Activated T-cell treated with anti-CD3 and anti-CD28 coated beads, Interleukin-2, amount 50 U/mL, for 1 hour (primary cell): ENCODE data around the gene PROC.

Source experiments
- DNase-seq: peaks from one replicate; pipeline ENCODE4 v3.0.0-alpha.2; 2020

PROC gene

DNA sequence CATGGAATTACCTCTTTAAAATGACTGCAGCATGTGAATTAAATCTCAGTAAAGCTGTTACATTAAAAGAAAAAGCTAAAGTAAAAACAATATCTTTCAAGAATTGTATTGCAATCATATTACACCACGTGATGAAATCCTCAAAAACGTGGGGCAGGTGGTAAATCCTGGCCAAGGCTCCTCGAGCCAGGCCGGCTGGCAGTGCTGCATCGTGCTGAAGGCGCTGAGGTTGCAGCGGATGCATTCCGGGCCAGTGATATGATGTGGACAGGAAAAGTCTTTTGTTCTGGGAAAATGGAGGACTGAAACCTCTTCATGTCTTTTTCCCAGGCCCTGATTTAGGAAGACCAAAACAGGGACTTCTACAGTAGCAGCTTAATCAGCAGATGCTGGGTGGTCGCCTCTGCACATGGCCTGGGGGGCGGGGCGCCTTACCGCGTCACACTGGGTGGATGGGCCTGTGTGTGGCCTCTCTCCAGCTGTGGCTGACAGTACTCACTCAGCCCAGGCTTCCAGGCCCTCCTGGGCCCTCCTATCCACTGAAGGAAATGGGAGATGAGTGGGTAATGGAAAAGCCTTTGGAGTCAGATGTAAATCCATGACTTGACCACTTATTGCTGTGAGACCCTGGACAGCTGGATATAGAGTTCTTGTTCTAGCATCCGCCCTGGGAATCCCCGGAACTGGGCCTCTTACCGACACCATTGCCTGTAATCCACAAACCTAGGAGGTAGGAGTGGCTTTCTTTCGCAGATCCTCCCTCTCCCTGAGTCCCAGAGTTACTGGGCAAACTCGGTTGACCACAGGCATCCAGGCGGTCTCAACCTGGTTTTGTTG, 45.1 kb downstream of the PROC start:
- DNase-seq, result no peak

DNA sequence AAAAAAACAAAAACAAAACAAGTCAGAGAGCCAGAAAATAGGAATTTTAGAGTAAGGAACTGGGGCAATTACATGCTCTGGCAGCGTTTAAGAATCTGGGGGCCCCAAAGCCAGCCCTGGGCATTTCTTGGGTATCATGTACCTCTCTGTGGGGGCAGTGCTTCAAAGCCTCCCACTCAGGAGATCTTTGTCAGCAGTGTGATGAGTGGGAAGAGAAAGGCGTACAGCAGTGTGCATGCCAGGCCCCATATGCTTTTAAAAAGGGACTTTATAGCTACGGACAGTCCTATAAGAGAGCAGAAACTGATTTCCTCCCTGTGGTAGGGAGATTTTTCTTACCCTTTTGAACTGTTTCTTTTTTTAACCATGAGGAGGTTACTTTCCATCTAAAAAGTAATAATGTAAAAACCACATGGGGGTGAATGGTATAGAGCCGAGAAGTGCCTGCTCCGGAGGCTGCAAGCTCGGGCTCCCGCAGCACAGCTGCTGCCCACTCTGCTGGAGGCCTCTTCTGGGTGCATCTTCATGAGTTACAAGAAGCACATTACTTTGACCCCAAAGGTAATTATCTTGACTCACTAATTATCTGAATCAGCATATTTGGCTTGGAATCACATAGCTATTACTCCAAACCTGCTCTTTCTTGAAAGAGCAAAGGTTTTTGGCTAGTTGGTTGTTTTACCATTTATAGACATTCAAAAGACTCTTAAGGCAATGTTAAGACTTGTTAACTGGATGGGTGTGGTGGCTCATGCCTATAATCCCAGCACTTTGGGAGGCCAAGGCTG, 46.4 kb downstream of the PROC start:
- DNase-seq, result no peak

DNA sequence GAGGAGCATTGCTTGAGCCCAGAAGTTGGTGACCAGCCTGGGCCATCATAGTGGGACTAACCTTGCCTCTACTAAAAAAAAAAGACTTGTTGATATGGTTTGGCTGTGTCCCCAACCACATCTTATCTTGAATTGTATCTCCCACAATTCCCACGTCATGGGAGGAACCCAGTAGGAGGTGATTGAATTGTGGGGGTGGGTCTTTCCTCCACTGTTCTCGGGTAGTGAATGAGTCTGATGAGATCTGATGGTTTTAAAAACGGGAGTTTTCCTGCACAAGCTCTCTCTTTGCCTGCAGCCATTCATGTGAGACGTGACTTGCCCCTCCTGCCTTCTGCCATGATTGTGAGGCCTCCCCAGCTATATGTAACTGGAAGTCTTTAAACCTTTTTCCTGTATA, 47.0 kb downstream of the PROC start:
- DNase-seq, result no peak

DNA sequence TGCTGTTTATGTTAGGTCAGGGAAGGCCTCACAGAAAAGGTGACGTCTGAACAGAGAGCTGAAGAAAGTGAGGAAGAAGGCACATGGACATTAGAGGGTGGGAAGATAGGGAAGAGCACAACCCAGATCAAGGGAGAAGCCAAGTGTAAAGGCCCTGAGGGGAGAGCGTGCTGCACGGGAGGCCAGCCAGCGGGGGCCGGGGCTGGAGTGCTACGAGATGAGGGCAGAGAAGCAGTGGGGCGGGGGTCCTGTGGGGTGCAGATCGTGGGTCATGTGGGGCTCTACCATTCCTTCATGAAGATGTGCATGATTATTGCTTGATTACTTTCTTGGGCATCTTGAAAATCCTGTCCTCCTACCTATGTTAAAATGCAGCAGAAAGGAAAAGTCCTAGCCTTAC, 50.8 kb downstream of the PROC start:
- no peak for DNase-seq

DNA sequence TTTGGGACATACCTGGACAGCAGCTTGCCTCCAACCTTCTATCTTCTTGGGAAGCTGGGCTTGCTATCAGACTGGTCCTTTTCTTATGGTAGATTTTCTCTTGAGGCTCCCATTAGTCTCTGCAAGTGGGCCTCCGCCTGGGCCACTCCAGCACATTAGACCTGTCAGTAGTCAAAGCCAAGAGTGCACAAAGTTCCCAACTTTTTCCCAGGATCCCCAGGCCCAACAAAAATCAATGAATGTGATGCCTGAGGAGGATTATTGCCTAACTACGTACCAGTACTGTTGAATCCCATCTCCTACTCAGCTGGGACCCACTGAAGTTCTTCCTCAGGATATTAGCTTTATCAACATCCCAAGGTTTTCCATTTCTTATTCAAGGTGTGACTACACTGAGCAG, 51.7 kb downstream of the PROC start:
- DNase-seq, result no peak

DNA sequence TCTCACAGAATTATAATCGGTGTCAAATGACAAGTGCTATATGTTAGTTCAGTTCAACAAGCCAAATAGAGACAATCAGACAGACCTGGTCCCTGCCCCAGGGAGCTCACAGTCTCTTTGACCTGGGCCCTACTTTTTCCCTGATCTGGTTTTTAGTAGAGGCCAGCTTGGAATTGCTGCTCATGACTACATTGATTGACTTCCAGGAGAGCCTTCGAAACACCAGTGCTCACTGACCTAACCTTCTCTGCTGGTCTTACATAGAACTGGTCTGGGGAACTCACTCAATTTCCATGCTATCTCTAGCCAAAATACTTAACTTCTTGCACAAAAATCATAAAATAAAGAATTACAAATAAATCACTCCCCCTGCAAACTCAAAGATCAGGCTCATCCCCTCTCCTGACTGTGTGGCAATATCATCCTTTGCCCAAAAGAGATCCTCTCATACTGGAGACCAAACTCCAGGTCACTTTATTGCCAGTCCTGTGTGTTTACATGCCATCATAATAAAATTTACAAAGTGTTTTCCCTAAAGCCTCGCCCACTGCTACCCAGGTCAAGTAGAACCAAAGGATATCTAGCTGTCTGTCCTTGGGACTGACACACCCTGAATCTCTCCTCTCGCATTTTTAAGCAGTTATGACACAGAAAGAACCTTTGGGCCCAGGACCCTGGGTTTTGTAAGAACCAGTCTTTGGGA, 53.2 kb downstream of the PROC start:
- DNase-seq, result no peak

DNA sequence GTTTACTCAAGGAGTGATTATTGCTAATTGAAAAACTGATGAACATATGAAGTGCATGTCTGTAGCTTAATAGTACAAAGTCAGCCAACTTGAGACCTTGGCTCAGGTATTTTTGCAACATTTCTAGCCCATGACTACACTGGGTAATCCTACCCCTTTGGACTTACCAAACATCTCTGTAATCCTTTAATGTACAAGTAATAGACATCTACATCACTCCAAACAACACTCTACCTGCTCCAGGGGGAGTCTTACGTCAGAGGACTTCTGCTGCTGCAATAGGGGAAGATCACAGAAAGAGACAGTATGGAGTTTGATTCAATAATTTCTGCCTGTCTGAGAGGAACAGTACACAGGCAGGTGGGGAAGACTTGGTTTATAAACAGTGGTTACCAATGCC, 54.0 kb downstream of the PROC start:
- no peak for DNase-seq

DNA sequence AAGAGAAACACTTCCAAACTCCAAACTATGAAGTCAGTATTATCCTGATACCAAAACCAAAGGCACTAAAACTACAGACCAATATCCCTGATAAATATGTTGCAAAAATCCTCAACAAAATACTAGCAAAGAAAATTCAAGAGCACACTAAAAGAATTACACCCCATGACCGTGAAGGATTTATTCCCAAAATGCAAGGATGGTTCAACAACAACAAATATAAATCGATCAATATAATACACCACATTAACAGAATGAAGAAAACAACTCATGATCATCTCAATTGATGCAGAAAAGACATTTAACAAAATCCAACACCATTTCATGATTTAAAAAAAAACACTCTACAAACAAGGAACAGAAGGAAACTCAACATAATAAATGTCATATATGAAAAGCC, 57.6 kb downstream of the PROC start:
- no peak for DNase-seq
